ENCODE data around the gene LSS. TPM values are rescaled to one million over a fixed set of nuclear protein-coding genes. Genes with fewer than 3 reads are reported as not detected.

The LSS gene
- total RNA-seq: 10 to 100 TPM; 19.6 to 20.4 TPM
- 16.1 TPM for polyA plus RNA-seq

GRCh38 chr21:46228345-46229051, at the start of gene LSS:
TSS of gene LSS (minus strand) at chr21:46228774. CDS start at chr21:46228745, 29 bp downstream.
- H3K36me3 ChIP-seq (ENCODE audit: insufficient read depth, low read length): no peaks in the 10 kb centered on the region
- peak within 1 kb of the TSS; percentile 65 for H3K4me3 ChIP-seq (ENCODE audit: low read length)
- peak within 1 kb of the TSS; percentile 76 for H3K27ac ChIP-seq (ENCODE audit: low read depth, low read length)
- Mint-ChIP-seq H3K27me3 (no peaks in the 10 kb centered on the region), H3K36me3 (peaks cover 0 to 14% (median 8%) of the 10 kb centered on the region in 3 donors), H3K4me1 (peaks cover 43 to 68% (median 54%) of the 10 kb centered on the region in 3 donors), H3K4me3 (peak within 1 kb of the TSS; percentile 81 to 98 (median 93)), H3K9me3 (no peaks in the 10 kb centered on the region), H3K27ac (peak within 1 kb of the TSS; percentile 57 to 99 (median 96))
- ChIA-PET POLR2A (no interaction called here), CTCF (interaction anchor here (2.5 kb wide), 1 partner anchor 85 kb away, joined by 14 read pairs; no protein-coding TSS in a partner anchor)
- no peaks in the 10 kb centered on the region for H3K27me3 ChIP-seq (ENCODE audit: insufficient read depth, low read length, poor library complexity, severe bottlenecking)
- peak; percentile 98 to 99 (median 98) for DNase-seq
- peaks cover 29% of the 10 kb centered on the region for H3K4me1 ChIP-seq (ENCODE audit: insufficient read depth, low read length)
- no peaks in the 10 kb centered on the region for H3K9me3 ChIP-seq (ENCODE audit: low read length)

- no peaks in the 10 kb centered on the region for H3K4me1 ChIP-seq (ENCODE audit: insufficient read depth, low read length)
Measured at GRCh38 chr21:46274797-46275390, 46.3 kb upstream of the LSS start.

GRCh38 chr21:46273341-46273740, 44.8 kb upstream of the LSS start:
- Histone ChIP-seq H3K9me3 (ENCODE audit: low read length) (no peaks in the 10 kb centered on the region), H3K36me3 (ENCODE audit: insufficient read depth, low read length) (peaks cover 64% of the 10 kb centered on the region), H3K27ac (ENCODE audit: low read depth, low read length) (no peak overlapping the region), H3K4me1 (ENCODE audit: insufficient read depth, low read length) (no peaks in the 10 kb centered on the region), H3K27me3 (ENCODE audit: insufficient read depth, low read length, poor library complexity, severe bottlenecking) (no peaks in the 10 kb centered on the region), H3K4me3 (ENCODE audit: low read length) (no peak overlapping the region)
- Mint-ChIP-seq H3K9me3 (peaks cover 0 to 2% (median 0%) of the 10 kb centered on the region in 5 donors), H3K4me1 (peaks cover 7 to 11% (median 9%) of the 10 kb centered on the region in 3 donors), H3K27ac (no peak overlapping the region), H3K4me3 (peak overlapping the region in 1 of 7 donors; percentile 74), H3K36me3 (peaks cover 19 to 84% (median 23%) of the 10 kb centered on the region in 3 donors), H3K27me3 (peaks cover 0 to 2% of the 10 kb centered on the region in 2 donors)
- ChIA-PET CTCF (no interaction called here), POLR2A (no interaction called here)
- DNase-seq: no peak

More at GRCh38 chr21:46274797-46275390, 46.3 kb upstream of the LSS start:
- ChIA-PET POLR2A (no interaction called here), CTCF (interaction anchor here (0.6 to 1.2 kb wide), 2 partner anchors 14 to 16 kb away, joined by 3 to 4 read pairs; no protein-coding TSS in a partner anchor)
- Mint-ChIP-seq H3K4me3 (no peak overlapping the region), H3K4me1 (peaks cover 13 to 16% (median 14%) of the 10 kb centered on the region in 3 donors), H3K27ac (peak overlapping the region in 2 of 8 donors; percentile 43 to 44), H3K36me3 (peaks cover 19 to 83% (median 27%) of the 10 kb centered on the region in 3 donors), H3K27me3 (peaks cover 0 to 2% of the 10 kb centered on the region in 2 donors), H3K9me3 (peaks cover 0 to 2% (median 0%) of the 10 kb centered on the region in 5 donors)
- H3K27me3 ChIP-seq (ENCODE audit: insufficient read depth, low read length, poor library complexity, severe bottlenecking): no peaks in the 10 kb centered on the region
- H3K36me3 ChIP-seq (ENCODE audit: insufficient read depth, low read length): peaks cover 70% of the 10 kb centered on the region
- no peak overlapping the region for H3K4me3 ChIP-seq (ENCODE audit: low read length)
- no peak for DNase-seq
- no peaks in the 10 kb centered on the region for H3K9me3 ChIP-seq (ENCODE audit: low read length)
- H3K27ac ChIP-seq (ENCODE audit: low read depth, low read length): no peak overlapping the region

- H3K36me3 ChIP-seq (ENCODE audit: insufficient read depth, low read length): peaks cover 58% of the 10 kb centered on the region
- Mint-ChIP-seq H3K36me3 (peaks cover 15 to 88% (median 17%) of the 10 kb centered on the region in 3 donors), H3K27ac (peak overlapping the region in 1 of 8 donors; percentile 58), H3K4me1 (peaks cover 0 to 5% (median 0%) of the 10 kb centered on the region in 3 donors), H3K4me3 (no peak overlapping the region), H3K9me3 (peaks cover 0 to 2% (median 0%) of the 10 kb centered on the region in 5 donors), H3K27me3 (peaks cover 0 to 2% of the 10 kb centered on the region in 2 donors)
- no peaks in the 10 kb centered on the region for H3K27me3 ChIP-seq (ENCODE audit: insufficient read depth, low read length, poor library complexity, severe bottlenecking)
- no peak overlapping the region for H3K4me3 ChIP-seq (ENCODE audit: low read length)
- CTCF ChIA-PET: no interaction called here
- H3K27ac ChIP-seq (ENCODE audit: low read depth, low read length): no peak overlapping the region
- POLR2A ChIA-PET: no interaction called here
- DNase-seq: no peak
- no peaks in the 10 kb centered on the region for H3K4me1 ChIP-seq (ENCODE audit: insufficient read depth, low read length)
- no peaks in the 10 kb centered on the region for H3K9me3 ChIP-seq (ENCODE audit: low read length)
Measured at GRCh38 chr21:46269466-46269865, 40.9 kb upstream of the LSS start.

GRCh38 chr21:46268371-46268770, 39.8 kb upstream of the LSS start:
- Mint-ChIP-seq H3K4me3 (no peak overlapping the region), H3K4me1 (peaks cover 0 to 3% (median 0%) of the 10 kb centered on the region in 3 donors), H3K27me3 (peaks cover 0 to 2% of the 10 kb centered on the region in 2 donors), H3K9me3 (no peaks in the 10 kb centered on the region), H3K36me3 (peaks cover 11 to 87% (median 14%) of the 10 kb centered on the region in 3 donors), H3K27ac (peak overlapping the region in 1 of 8 donors; percentile 70)
- peaks cover 58% of the 10 kb centered on the region for H3K36me3 ChIP-seq (ENCODE audit: insufficient read depth, low read length)
- H3K4me1 ChIP-seq (ENCODE audit: insufficient read depth, low read length): no peaks in the 10 kb centered on the region
- H3K4me3 ChIP-seq (ENCODE audit: low read length): no peak overlapping the region
- DNase-seq: no peak
- H3K27me3 ChIP-seq (ENCODE audit: insufficient read depth, low read length, poor library complexity, severe bottlenecking): no peaks in the 10 kb centered on the region
- no peaks in the 10 kb centered on the region for H3K9me3 ChIP-seq (ENCODE audit: low read length)
- CTCF ChIA-PET: interaction anchor here (0.6 to 0.8 kb wide), 2 partner anchors 9 to 34 kb away, joined by 3 to 4 read pairs; no protein-coding TSS in a partner anchor
- POLR2A ChIA-PET: no interaction called here
- H3K27ac ChIP-seq (ENCODE audit: low read depth, low read length): no peak overlapping the region

- peak overlapping the region in 2 of 8 donors; percentile 51 to 69 for H3K27ac Mint-ChIP-seq
- H3K4me3 ChIP-seq (ENCODE audit: low read length): no peak overlapping the region
- no peaks in the 10 kb centered on the region for H3K9me3 ChIP-seq (ENCODE audit: low read length)
- ChIA-PET CTCF (no interaction called here), POLR2A (no interaction called here)
- no peak overlapping the region for H3K4me3 Mint-ChIP-seq
- H3K4me1 ChIP-seq (ENCODE audit: insufficient read depth, low read length): no peaks in the 10 kb centered on the region
- H3K36me3 ChIP-seq (ENCODE audit: insufficient read depth, low read length): peaks cover 47% of the 10 kb centered on the region
- no peak overlapping the region for H3K27ac ChIP-seq (ENCODE audit: low read depth, low read length)
- H3K4me1 Mint-ChIP-seq: no peaks in the 10 kb centered on the region
- no peak for DNase-seq
- no peaks in the 10 kb centered on the region for H3K27me3 Mint-ChIP-seq
- H3K9me3 Mint-ChIP-seq: no peaks in the 10 kb centered on the region
- no peaks in the 10 kb centered on the region for H3K27me3 ChIP-seq (ENCODE audit: insufficient read depth, low read length, poor library complexity, severe bottlenecking)
- peaks cover 3 to 84% (median 12%) of the 10 kb centered on the region in 3 donors for H3K36me3 Mint-ChIP-seq
Measured at GRCh38 chr21:46266946-46267345, 38.4 kb upstream of the LSS start.

GRCh38 chr21:46265736-46266525, 37.4 kb upstream of the LSS start:
- no peaks in the 10 kb centered on the region for H3K4me1 Mint-ChIP-seq
- no peak for DNase-seq
- ChIA-PET POLR2A (no interaction called here), CTCF (no interaction called here)
- H3K9me3 ChIP-seq (ENCODE audit: low read length): no peaks in the 10 kb centered on the region
- H3K36me3 ChIP-seq (ENCODE audit: insufficient read depth, low read length): peaks cover 46% of the 10 kb centered on the region
- no peaks in the 10 kb centered on the region for H3K27me3 ChIP-seq (ENCODE audit: insufficient read depth, low read length, poor library complexity, severe bottlenecking)
- H3K9me3 Mint-ChIP-seq: no peaks in the 10 kb centered on the region
- H3K27ac ChIP-seq (ENCODE audit: low read depth, low read length): no peak overlapping the region
- H3K27me3 Mint-ChIP-seq: no peaks in the 10 kb centered on the region
- H3K4me3 ChIP-seq (ENCODE audit: low read length): no peak overlapping the region
- peak overlapping the region in 4 of 8 donors; percentile 29 to 93 (median 58) for H3K27ac Mint-ChIP-seq
- no peaks in the 10 kb centered on the region for H3K4me1 ChIP-seq (ENCODE audit: insufficient read depth, low read length)
- no peak overlapping the region for H3K4me3 Mint-ChIP-seq
- peaks cover 3 to 84% (median 11%) of the 10 kb centered on the region in 3 donors for H3K36me3 Mint-ChIP-seq

Data from CD8-positive, alpha-beta memory T cell (primary cell).